Parathyroid adenoma (tissue), 2 donors: ENCODE measurements around the gene ST6GALNAC6.
A peak's percentile ranks its signal among the peaks of the same experiment; 100 is the strongest.

Source experiments
- H2AFZ ChIP-seq: fragments of 300-600 bp; sonication (generic); one replicate; pipeline ENCODE4 v1.7.0; 2017; ENCODE audit warnings: antibody characterized with exemption, mild to moderate bottlenecking
- H3K27ac ChIP-seq: fragments of 300-600 bp; sonication (generic); one replicate; pipeline ENCODE4 v1.7.0; 2017
- H3K27me3 ChIP-seq: fragments of 300-600 bp; sonication (generic); one replicate; pipeline ENCODE4 v1.7.0; 2017; ENCODE audit warnings: low read length; ENCODE audit not compliant: control insufficient read depth, insufficient read depth
- H3K36me3 ChIP-seq: fragments of 300-600 bp; sonication (generic); one replicate; pipeline ENCODE4 v1.7.0; 2017; ENCODE audit warnings: low read length; ENCODE audit not compliant: control insufficient read depth, insufficient read depth
- H3K4me1 ChIP-seq: fragments of 300-600 bp; sonication (generic); one replicate; pipeline ENCODE4 v1.7.0; 2017; ENCODE audit warnings: control low read depth
- H3K4me2 ChIP-seq: fragments of 300-600 bp; sonication (generic); one replicate; pipeline ENCODE4 v1.7.0; 2017; ENCODE audit warnings: low read length
- H3K4me3 ChIP-seq: fragments of 300-600 bp; sonication (generic); one replicate; pipeline ENCODE4 v1.7.0; 2017; ENCODE audit warnings: low read depth, low read length
- H3K79me2 ChIP-seq: fragments of 300-600 bp; sonication (generic); one replicate; pipeline ENCODE4 v1.7.0; 2017; ENCODE audit warnings: control low read depth
- H3K9ac ChIP-seq: fragments of 300-600 bp; sonication (generic); one replicate; pipeline ENCODE4 v1.7.0; 2017; ENCODE audit warnings: mild to moderate bottlenecking
- H3K9me3 ChIP-seq: fragments of 300-600 bp; sonication (generic); one replicate; pipeline ENCODE4 v1.7.0; 2017; ENCODE audit warnings: low read length; ENCODE audit not compliant: control insufficient read depth
- TF ChIP-seq, protein P1 (sequence below): fragments of 300-600 bp; sonication (generic); IDR thresholded peaks from one replicate; pipeline ENCODE4 v1.7.0; 2017; ENCODE audit warnings: antibody characterized with exemption, mild to moderate bottlenecking
- donor health status: primary hyperparathyroidism.

ST6GALNAC6 gene

DNA sequence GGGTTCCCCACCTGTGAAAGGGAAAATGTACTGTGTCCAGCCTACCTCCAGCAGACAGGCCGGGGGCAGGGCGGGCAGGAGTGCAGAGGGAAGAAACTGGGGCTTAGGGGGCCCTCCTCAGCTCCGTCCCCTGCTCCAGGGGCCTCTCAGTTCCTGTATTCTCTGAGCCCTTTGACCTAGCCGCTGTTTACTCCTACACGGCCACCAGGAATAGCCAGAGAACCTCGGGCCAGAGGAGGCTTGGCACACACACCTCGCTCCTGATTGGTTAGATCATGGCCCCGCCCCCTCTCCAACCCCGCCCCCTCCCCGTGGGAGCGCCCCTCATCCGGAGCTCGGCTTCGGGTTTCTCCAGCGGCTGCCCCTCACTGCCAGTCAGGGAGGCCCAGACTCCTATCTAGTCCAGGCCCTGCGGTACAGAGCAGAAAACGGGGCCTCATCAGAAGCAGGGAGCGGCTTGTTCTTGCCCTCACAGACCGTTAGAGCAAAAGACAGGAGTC lies 2.2 kb downstream of the ST6GALNAC6 start:
- TF ChIP-seq, protein P1, sequence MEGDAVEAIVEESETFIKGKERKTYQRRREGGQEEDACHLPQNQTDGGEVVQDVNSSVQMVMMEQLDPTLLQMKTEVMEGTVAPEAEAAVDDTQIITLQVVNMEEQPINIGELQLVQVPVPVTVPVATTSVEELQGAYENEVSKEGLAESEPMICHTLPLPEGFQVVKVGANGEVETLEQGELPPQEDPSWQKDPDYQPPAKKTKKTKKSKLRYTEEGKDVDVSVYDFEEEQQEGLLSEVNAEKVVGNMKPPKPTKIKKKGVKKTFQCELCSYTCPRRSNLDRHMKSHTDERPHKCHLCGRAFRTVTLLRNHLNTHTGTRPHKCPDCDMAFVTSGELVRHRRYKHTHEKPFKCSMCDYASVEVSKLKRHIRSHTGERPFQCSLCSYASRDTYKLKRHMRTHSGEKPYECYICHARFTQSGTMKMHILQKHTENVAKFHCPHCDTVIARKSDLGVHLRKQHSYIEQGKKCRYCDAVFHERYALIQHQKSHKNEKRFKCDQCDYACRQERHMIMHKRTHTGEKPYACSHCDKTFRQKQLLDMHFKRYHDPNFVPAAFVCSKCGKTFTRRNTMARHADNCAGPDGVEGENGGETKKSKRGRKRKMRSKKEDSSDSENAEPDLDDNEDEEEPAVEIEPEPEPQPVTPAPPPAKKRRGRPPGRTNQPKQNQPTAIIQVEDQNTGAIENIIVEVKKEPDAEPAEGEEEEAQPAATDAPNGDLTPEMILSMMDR: no peak
- H3K4me1 ChIP-seq: peaks cover 3% of the 10 kb centered on the region

GRCh38 chr9:127896395-127897192 lies 2.8 kb downstream of the ST6GALNAC6 start:
- TF ChIP-seq, protein P1: no peak
- Histone ChIP-seq H3K36me3 (no peaks in the 10 kb centered on the region), H3K79me2 (no peaks in the 10 kb centered on the region), H3K4me1 (peaks cover 3% of the 10 kb centered on the region), H3K27ac (no peak overlapping the region), H2AFZ (no peak overlapping the region), H3K4me3 (no peak overlapping the region), H3K9me3 (no peaks in the 10 kb centered on the region), H3K4me2 (no peak overlapping the region), H3K27me3 (no peaks in the 10 kb centered on the region), H3K9ac (no peak overlapping the region)

More for the DNA sequence above, 2.2 kb downstream of the ST6GALNAC6 start:
- H3K9me3 ChIP-seq: no peaks in the 10 kb centered on the region
- peak overlapping the region; percentile 24 for H3K27ac ChIP-seq
- peak overlapping the region; percentile 16 for H3K4me3 ChIP-seq
- H3K9ac ChIP-seq: no peak overlapping the region
- H3K4me2 ChIP-seq: no peak overlapping the region
- H3K27me3 ChIP-seq: no peaks in the 10 kb centered on the region
- no peaks in the 10 kb centered on the region for H3K36me3 ChIP-seq
- H3K79me2 ChIP-seq: no peaks in the 10 kb centered on the region
- H2AFZ ChIP-seq: no peak overlapping the region

DNA sequence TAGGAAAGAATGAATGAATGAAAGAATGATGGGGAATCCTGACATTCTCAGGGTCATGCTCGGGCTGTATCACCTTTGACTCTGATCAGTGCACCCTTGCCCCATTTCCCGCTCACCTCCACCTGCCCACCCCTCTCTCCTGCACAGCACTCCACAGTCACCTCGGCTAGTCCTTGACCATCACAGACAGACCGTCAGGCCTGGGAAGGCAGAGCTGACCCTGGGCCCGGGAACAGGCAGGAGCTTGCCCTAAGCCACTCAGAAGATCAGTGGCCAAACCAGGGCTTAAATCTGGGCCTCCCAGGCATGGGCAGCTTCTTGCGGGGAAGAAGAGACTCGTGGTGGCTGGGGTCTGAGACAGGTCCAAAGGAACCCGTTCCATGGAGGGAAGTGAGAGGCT lies 3.6 kb downstream of the ST6GALNAC6 start:
- H3K9me3 ChIP-seq: no peaks in the 10 kb centered on the region
- H2AFZ ChIP-seq: no peak overlapping the region
- H3K36me3 ChIP-seq: no peaks in the 10 kb centered on the region
- H3K4me2 ChIP-seq: no peak overlapping the region
- peaks cover 3% of the 10 kb centered on the region for H3K4me1 ChIP-seq
- no peak overlapping the region for H3K9ac ChIP-seq
- TF ChIP-seq, protein P1: no peak
- H3K4me3 ChIP-seq: no peak overlapping the region
- no peaks in the 10 kb centered on the region for H3K27me3 ChIP-seq
- H3K27ac ChIP-seq: no peak overlapping the region
- H3K79me2 ChIP-seq: no peaks in the 10 kb centered on the region

GRCh38 chr9:127893392-127893791 lies 6.0 kb downstream of the ST6GALNAC6 start:
- H3K4me3 ChIP-seq: no peak overlapping the region
- H3K9me3 ChIP-seq: no peaks in the 10 kb centered on the region
- H3K27me3 ChIP-seq: no peaks in the 10 kb centered on the region
- no peak overlapping the region for H3K4me2 ChIP-seq
- H3K36me3 ChIP-seq: no peaks in the 10 kb centered on the region
- no peaks in the 10 kb centered on the region for H3K79me2 ChIP-seq
- TF ChIP-seq, protein P1: no peak
- no peak overlapping the region for H2AFZ ChIP-seq
- H3K27ac ChIP-seq: no peak overlapping the region
- H3K4me1 ChIP-seq: no peaks in the 10 kb centered on the region
- no peak overlapping the region for H3K9ac ChIP-seq

- Histone ChIP-seq H3K27me3 (no peaks in the 10 kb centered on the region), H3K79me2 (no peaks in the 10 kb centered on the region), H3K4me1 (no peaks in the 10 kb centered on the region), H3K9me3 (no peaks in the 10 kb centered on the region), H3K36me3 (no peaks in the 10 kb centered on the region), H3K9ac (no peak overlapping the region), H3K27ac (no peak overlapping the region), H3K4me3 (no peak overlapping the region), H2AFZ (no peak overlapping the region), H3K4me2 (no peak overlapping the region)
- TF ChIP-seq, protein P1: no peak
Measured at GRCh38 chr9:127892831-127893230, 6.6 kb downstream of the ST6GALNAC6 start.
